ENCODE measurements around the gene CCDC92. TPM values are rescaled to one million over a fixed set of nuclear protein-coding genes. Genes with fewer than 3 reads are reported as not detected.

The CCDC92 gene
- total RNA-seq, 4 donors from 2014 or later, result 14.8 to 48.8 (median 21.1) TPM

- intact Hi-C loops (cut with DNase I; ENCODE audit: low total_unique reads), result no loop called here
- H3K27ac ChIP-seq, result no peak overlapping the region
These were observed 35.5 kb downstream of the CCDC92 start for GRCh38 chr12:123936956-123937706.

DNA sequence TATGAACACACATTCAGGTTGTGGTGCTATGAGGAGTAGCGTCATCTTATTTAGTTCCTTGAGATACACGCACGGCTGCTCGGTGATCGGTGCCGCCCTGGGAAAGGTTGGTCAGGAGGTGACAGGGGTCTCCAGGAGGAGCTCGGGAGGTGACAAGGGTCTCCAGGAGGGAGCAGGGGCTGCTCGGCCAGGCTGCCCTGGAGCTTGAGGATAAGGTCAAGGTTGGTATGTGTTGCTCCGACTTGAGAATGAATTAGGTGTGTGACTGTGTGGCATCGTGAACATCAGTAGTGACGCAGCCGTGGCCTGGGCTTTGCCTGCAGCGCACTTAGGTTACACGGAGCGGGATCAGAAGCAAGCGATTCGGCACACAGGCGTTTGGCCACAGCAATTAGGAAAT, 36.2 kb downstream of the CCDC92 start:
- Histone ChIP-seq H3K9me3 (no peaks in the 10 kb centered on the region), H3K4me3 (no peak overlapping the region), H3K27me3 (no peaks in the 10 kb centered on the region), H3K4me1 (no peaks in the 10 kb centered on the region), H3K27ac (no peak overlapping the region), H3K36me3 (peaks cover 0 to 2% (median 1%) of the 10 kb centered on the region in 4 donors)
- TF ChIP-seq POLR2A (IDR thresholded peaks at IDR 0.05), result no peak
- TF ChIP-seq, protein P1, sequence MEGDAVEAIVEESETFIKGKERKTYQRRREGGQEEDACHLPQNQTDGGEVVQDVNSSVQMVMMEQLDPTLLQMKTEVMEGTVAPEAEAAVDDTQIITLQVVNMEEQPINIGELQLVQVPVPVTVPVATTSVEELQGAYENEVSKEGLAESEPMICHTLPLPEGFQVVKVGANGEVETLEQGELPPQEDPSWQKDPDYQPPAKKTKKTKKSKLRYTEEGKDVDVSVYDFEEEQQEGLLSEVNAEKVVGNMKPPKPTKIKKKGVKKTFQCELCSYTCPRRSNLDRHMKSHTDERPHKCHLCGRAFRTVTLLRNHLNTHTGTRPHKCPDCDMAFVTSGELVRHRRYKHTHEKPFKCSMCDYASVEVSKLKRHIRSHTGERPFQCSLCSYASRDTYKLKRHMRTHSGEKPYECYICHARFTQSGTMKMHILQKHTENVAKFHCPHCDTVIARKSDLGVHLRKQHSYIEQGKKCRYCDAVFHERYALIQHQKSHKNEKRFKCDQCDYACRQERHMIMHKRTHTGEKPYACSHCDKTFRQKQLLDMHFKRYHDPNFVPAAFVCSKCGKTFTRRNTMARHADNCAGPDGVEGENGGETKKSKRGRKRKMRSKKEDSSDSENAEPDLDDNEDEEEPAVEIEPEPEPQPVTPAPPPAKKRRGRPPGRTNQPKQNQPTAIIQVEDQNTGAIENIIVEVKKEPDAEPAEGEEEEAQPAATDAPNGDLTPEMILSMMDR (IDR thresholded peaks at IDR 0.05), result no peak
- TF ChIP-seq POLR2AphosphoS5 (IDR thresholded peaks at IDR 0.05), result no peak
- TF ChIP-seq EP300 (IDR thresholded peaks at IDR 0.05; ENCODE audit: low read depth), result no peak
- in situ Hi-C loops (cut with MboI; ENCODE audit: low pct_ligation_motif_present in 1 of 4, low pct_unique_long_range_greater_than_20kb in 1 of 4, low sequenced_read_pairs in 3 of 4) (no loop called here), intact Hi-C loops (cut with DNase I; ENCODE audit: low total_unique reads) (no loop called here)
- 93 to 96% methylated on average over 3 to 18 of the region's 18 CpGs for WGBS, 2 donors (ENCODE audit: low coverage in 1 of 2)
- no peak for DNase-seq

More at GRCh38 chr12:123936956-123937706, 35.5 kb downstream of the CCDC92 start:
- WGBS, 2 donors (ENCODE audit: low coverage in 1 of 2), result 67 to 95% methylated on average over 1 to 46 of the region's 46 CpGs
- H3K4me3 ChIP-seq, result no peak overlapping the region
- H3K27me3 ChIP-seq, result no peaks in the 10 kb centered on the region
- no peak for DNase-seq
- in situ Hi-C loops (cut with MboI; ENCODE audit: low pct_ligation_motif_present in 1 of 4, low pct_unique_long_range_greater_than_20kb in 1 of 4, low sequenced_read_pairs in 3 of 4), result no loop called here
- peaks cover 0 to 9% (median 1%) of the 10 kb centered on the region in 4 donors for H3K36me3 ChIP-seq
- no peaks in the 10 kb centered on the region for H3K4me1 ChIP-seq
- H3K9me3 ChIP-seq, result no peaks in the 10 kb centered on the region
- TF ChIP-seq EP300 (IDR thresholded peaks at IDR 0.05; ENCODE audit: low read depth) (no peak), POLR2AphosphoS5 (IDR thresholded peaks at IDR 0.05) (no peak), POLR2A (IDR thresholded peaks at IDR 0.05) (no peak)
- TF ChIP-seq, protein P1 (IDR thresholded peaks at IDR 0.05), result no peak

DNA sequence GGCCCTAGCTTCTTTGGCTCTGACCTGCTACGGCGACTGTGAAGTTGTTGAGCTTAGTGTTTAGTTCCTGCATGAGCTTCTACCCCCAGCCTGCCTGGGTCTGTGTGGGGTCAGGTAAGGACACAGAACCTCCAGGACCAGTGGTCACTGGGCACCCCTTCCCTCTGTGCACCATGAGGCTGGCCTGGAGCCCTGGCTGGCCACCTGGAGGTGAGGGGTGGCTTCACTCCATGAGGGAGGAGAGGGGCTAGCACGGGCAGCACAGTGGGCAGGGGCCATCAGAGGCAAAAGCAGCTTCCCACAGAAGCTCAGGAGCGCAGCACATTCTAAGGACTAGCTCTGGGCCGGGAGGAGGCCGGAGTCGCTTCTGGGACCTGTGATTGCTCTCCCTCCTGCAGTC, 36.7 kb downstream of the CCDC92 start:
- TF ChIP-seq POLR2AphosphoS5 (IDR thresholded peaks at IDR 0.05) (no peak), EP300 (IDR thresholded peaks at IDR 0.05; ENCODE audit: low read depth) (no peak), POLR2A (IDR thresholded peaks at IDR 0.05) (no peak)
- TF ChIP-seq, protein P1 (IDR thresholded peaks at IDR 0.05), result no peak
- no peak overlapping the region for H3K27ac ChIP-seq
- in situ Hi-C loops (cut with MboI; ENCODE audit: low pct_ligation_motif_present in 1 of 4, low pct_unique_long_range_greater_than_20kb in 1 of 4, low sequenced_read_pairs in 3 of 4), result no loop called here
- H3K4me3 ChIP-seq, result no peak overlapping the region
- no peaks in the 10 kb centered on the region for H3K9me3 ChIP-seq
- intact Hi-C loops (cut with DNase I; ENCODE audit: low total_unique reads), result no loop called here
- H3K4me1 ChIP-seq, result no peaks in the 10 kb centered on the region
- no peaks in the 10 kb centered on the region for H3K27me3 ChIP-seq
- peaks cover 0 to 2% (median 0%) of the 10 kb centered on the region in 4 donors for H3K36me3 ChIP-seq
- 89 to 97% methylated on average over 4 to 7 of the region's 7 CpGs for WGBS, 2 donors (ENCODE audit: low coverage in 1 of 2)
- DNase-seq, result no peak

- H3K36me3 ChIP-seq, result peaks cover 0 to 2% (median 0%) of the 10 kb centered on the region in 4 donors
- intact Hi-C loops (cut with DNase I; ENCODE audit: low total_unique reads), result no loop called here
- no peak for DNase-seq
- TF ChIP-seq, protein P1 (IDR thresholded peaks at IDR 0.05), result no peak
- TF ChIP-seq EP300 (IDR thresholded peaks at IDR 0.05; ENCODE audit: low read depth), result no peak
- TF ChIP-seq POLR2AphosphoS5 (IDR thresholded peaks at IDR 0.05), result no peak
- no peak for TF ChIP-seq POLR2A (IDR thresholded peaks at IDR 0.05)
- in situ Hi-C loops (cut with MboI; ENCODE audit: low pct_ligation_motif_present in 1 of 4, low pct_unique_long_range_greater_than_20kb in 1 of 4, low sequenced_read_pairs in 3 of 4), result no loop called here
- no peak overlapping the region for H3K27ac ChIP-seq
- no peaks in the 10 kb centered on the region for H3K9me3 ChIP-seq
- H3K27me3 ChIP-seq, result no peaks in the 10 kb centered on the region
- 56% methylated on average over 9 of the region's 9 CpGs; no CpG with 5 or more reads in 1 of the 2 donors for WGBS, 2 donors (ENCODE audit: low coverage in 1 of 2)
- H3K4me3 ChIP-seq, result no peak overlapping the region
- no peaks in the 10 kb centered on the region for H3K4me1 ChIP-seq
These were observed 37.8 kb downstream of the CCDC92 start for GRCh38 chr12:123934829-123935228.
